K562 (cell line): ENCODE measurements around the gene EMC6. TPM values are rescaled to one million over a fixed set of nuclear protein-coding genes. Genes with fewer than 3 reads are reported as not detected.
A peak's percentile ranks its signal among the peaks of the same experiment; 100 is the strongest.

Source experiments
- ATAC-seq: fragments of 200-7000 bp; cut with Tn5 transposase; 3 replicates; pipeline ENCODE4 v1.9.1; 2020; ENCODE audit warnings: moderate library complexity
- BruUV-seq: library from RNA; stranded (reverse); fragments of 400-500 nt; replicated peaks from 2 replicates; lab custom pipeline; 2021; lab: Mats Ljungman, UMichigan
- CTCF ChIA-PET: fragments of 300-600 bp; formaldehyde crosslinking; extraction: SDS; loops from one replicate; lab custom pipeline; 2021; ENCODE audit warnings: low intra/inter-chr PET ratio; lab: Yijun Ruan, JAX
- POLR2A ChIA-PET: fragments of 300-600, 350-650 bp; sonication (Branson Sonifier 250); formaldehyde crosslinking; extraction: SDS; loops from one replicate; lab custom pipeline; 2021; ENCODE audit warnings: antibody characterized with exemption, inconsistent platforms; lab: Yijun Ruan, JAX
- DNase-seq, 4 experiments: peaks; one replicate each; pipeline versions ENCODE4 v3.0.0 to v3.0.0-alpha.2; 2011 to 2018; ENCODE audit warnings: low spot score in 3 of 4, mixed read lengths in 3 of 4; ENCODE audit errors: extremely low read depth in 1 of 4
- FAIRE-seq: peaks from 2 replicates; lab custom pipeline; 2011; peaks lifted over from hg19 to GRCh38; lab: Jason Lieb, UNC
- H2AFZ ChIP-seq: 2 replicates; pipeline ENCODE4 v1.6.0; 2011; ENCODE audit warnings: low read depth, low read length, control low read depth, inconsistent platforms
- H3K27ac ChIP-seq: fragments of 200-600 bp; 3 replicates; pipeline ENCODE4 v1.8.0; 2011; ENCODE audit warnings: low read depth, mild to moderate bottlenecking, control low read depth, inconsistent platforms, low read length, moderate library complexity, mixed read lengths; ENCODE audit errors: extremely low read depth
- H3K27me3 ChIP-seq, 2 experiments: fragments of 300-600 bp in 1 of 2; 2 replicates in 1 of 2; 3 replicates in 1 of 2; pipeline versions ENCODE4 v1.6.0 to v1.8.0; 2011; ENCODE audit warnings: inconsistent platforms in 2 of 2, low read length in 2 of 2, mild to moderate bottlenecking in 1 of 2, mixed read lengths in 1 of 2, moderate library complexity in 1 of 2; ENCODE audit not compliant: control insufficient read depth in 2 of 2, insufficient read depth in 2 of 2
- H3K36me3 ChIP-seq: fragments of 300-600 bp; 3 replicates; pipeline ENCODE4 v1.8.0; 2011; ENCODE audit warnings: mild to moderate bottlenecking, low read length, inconsistent platforms; ENCODE audit not compliant: control insufficient read depth, insufficient read depth
- H3K4me1 ChIP-seq, 2 experiments: fragments of 200-600 bp in 1 of 2; replicated peaks in 1 of 2; 2 replicates in 1 of 2; 3 replicates in 1 of 2; pipeline versions ENCODE4 v1.5.1 to v1.8.0; 2011; ENCODE audit warnings: inconsistent platforms in 2 of 2, low read length in 2 of 2, mild to moderate bottlenecking in 1 of 2, mixed read lengths in 1 of 2, moderate library complexity in 1 of 2; ENCODE audit not compliant: control insufficient read depth in 2 of 2, insufficient read depth in 2 of 2
- H3K4me2 ChIP-seq: 2 replicates; pipeline ENCODE4 v1.6.1; 2011; ENCODE audit warnings: low read length, control low read depth, inconsistent platforms, mixed read lengths; ENCODE audit not compliant: insufficient read depth
- H3K4me3 ChIP-seq: fragments of 200-600 bp; sonication (generic), shearing (Covaris generic); 2 replicates; pipeline ENCODE4 v1.5.1; 2016; ENCODE audit warnings: control low read depth, inconsistent platforms
- H3K79me2 ChIP-seq: fragments of 200-600 bp; 3 replicates; pipeline ENCODE4 v1.8.0; 2011; ENCODE audit warnings: low read length, inconsistent platforms; ENCODE audit not compliant: control insufficient read depth, insufficient read depth
- H3K9ac ChIP-seq, 2 experiments: 2 replicates each; pipeline versions ENCODE4 v1.6.0 to v1.6.1; 2011; ENCODE audit warnings: low read depth in 2 of 2, low read length in 2 of 2, control low read depth in 1 of 2, inconsistent platforms in 1 of 2, mild to moderate bottlenecking in 1 of 2, mixed read lengths in 1 of 2; ENCODE audit not compliant: insufficient read depth in 1 of 2
- H3K9me1 ChIP-seq: one replicate; pipeline ENCODE4 v1.6.0; 2011; ENCODE audit warnings: inconsistent platforms, mild to moderate bottlenecking, low read length, moderate library complexity; ENCODE audit not compliant: control insufficient read depth, insufficient read depth
- H3K9me3 ChIP-seq: replicated peaks from 2 replicates; pipeline ENCODE4 v1.5.1; 2011; ENCODE audit warnings: low read depth, low read length, inconsistent platforms; ENCODE audit not compliant: control insufficient read depth, insufficient read depth
- H4K20me1 ChIP-seq: replicated peaks from 2 replicates; pipeline ENCODE4 v1.6.1; 2011; ENCODE audit warnings: low read length, inconsistent platforms, mixed read lengths; ENCODE audit not compliant: control insufficient read depth, insufficient read depth
- L3MBTL2 ChIP-seq: fragments of 450-650 bp; IDR thresholded peaks from 2 replicates; pipeline ENCODE4 v1.6.1; 2016; ENCODE audit warnings: mild to moderate bottlenecking, moderate library complexity
- MIER1 ChIP-seq: fragments of 450-650 bp; IDR thresholded peaks from 2 replicates; pipeline ENCODE4 v1.6.1; 2016; ENCODE audit warnings: antibody characterized with exemption, mild to moderate bottlenecking, low read depth
- POLR2AphosphoS5 ChIP-seq: IDR thresholded peaks from 2 replicates; pipeline ENCODE4 v1.6.1; 2011; ENCODE audit warnings: mild to moderate bottlenecking, low read depth, low read length, moderate library complexity; ENCODE audit not compliant: control insufficient read depth, insufficient read depth
- RBFOX2 ChIP-seq: fragments of 200-400 bp; formaldehyde crosslinking; IDR thresholded peaks from 2 replicates; pipeline ENCODE4 v1.6.1; 2017; ENCODE audit warnings: low read depth, mild to moderate bottlenecking, low read length, moderate library complexity
- ZBTB1 ChIP-seq: sonication (generic); formaldehyde crosslinking; IDR thresholded peaks from 2 replicates; pipeline ENCODE4 v1.8.1; 2023; ENCODE audit warnings: missing genetic modification reagents, low read depth, mild to moderate bottlenecking, borderline replicate concordance
- ZC3H4 ChIP-seq: sonication (generic); formaldehyde crosslinking; IDR thresholded peaks from 2 replicates; pipeline ENCODE4 v1.9.0; 2021; ENCODE audit warnings: missing genetic modification reagents, borderline replicate concordance
- WGBS: fragments of 100-300 bp; shearing (Covaris generic); methylation state at CpG from one replicate; pipeline ENCODE4 v1.1.6; 2016; ENCODE audit warnings: low coverage, mixed read lengths; ENCODE audit not compliant: insufficient coverage; ENCODE audit errors: missing lambda C conversion rate; 5-methylcytosine and 5-hydroxymethylcytosine counted together
- in situ Hi-C: fragments of 300-500 bp; cut with MboI; formaldehyde crosslinking; loops from 4 replicates; pipeline ENCODE4 v1.15.0; 2018; ENCODE audit warnings: inconsistent platforms, mixed read lengths
- intact Hi-C: fragments of 100-400 bp; cut with micrococcal nuclease; formaldehyde crosslinking; loops from 2 replicates; pipeline ENCODE4 v1.14.2; 2022
- polyA plus RNA-seq, 8 experiments: library from polyadenylated mRNA; depleted of rRNA in 4 of 8; stranded (reverse) in 5 of 8; unstranded in 3 of 8; fragments of >200 nt; fragmentation: Nextera tagmentation in 2 of 8; fragmentation: Illumina TruSeq in 1 of 8; extraction: Ambion mirVana in 2 of 8; extraction: Trizol in 1 of 8; gene quantifications; 2 replicates each; pipeline versions ENCODE4 v1.2.1 to v1.2.3, GENCODE V29; 2011 to 2014; ENCODE audit warnings: inconsistent platforms in 1 of 8, missing spikeins in 1 of 8
- total RNA-seq, 7 experiments: library from RNA; depleted of rRNA in 6 of 7; stranded (reverse); fragments of >200 nt in 6 of 7; fragmentation: Illumina TruSeq in 2 of 7; extraction: Trizol in 2 of 7; gene quantifications; 2 replicates each; pipeline versions ENCODE4 v1.2.1 to v1.2.3, GENCODE V29; 2011 to 2021; ENCODE audit warnings: low replicate concordance in 1 of 7
- TF ChIP-seq, protein P1 (sequence below): sonication (generic); formaldehyde crosslinking; IDR thresholded peaks from 2 replicates; pipeline ENCODE4 v1.8.1; 2023; ENCODE audit warnings: mild to moderate bottlenecking, missing genetic modification reagents
- TF ChIP-seq, protein P2 (sequence below), 2 experiments: fragments of 450-650 bp; IDR thresholded peaks; 2 replicates each; pipeline ENCODE4 v1.6.1; 2018; ENCODE audit warnings: mild to moderate bottlenecking in 2 of 2, low read depth in 1 of 2; ENCODE audit not compliant: partially characterized antibody in 2 of 2
- TF ChIP-seq, protein P3 (sequence below): sonication (generic); formaldehyde crosslinking; IDR thresholded peaks from 2 replicates; pipeline ENCODE4 v1.8.0; 2022; ENCODE audit warnings: missing genetic modification reagents, mild to moderate bottlenecking, moderate library complexity, borderline replicate concordance
- TF ChIP-seq, protein P4 (sequence below), 2 experiments: fragments of 450-650 bp; conservative IDR thresholded peaks; 2 replicates each; pipeline ENCODE4 v1.6.1; 2017; ENCODE audit warnings: mild to moderate bottlenecking in 2 of 2, moderate library complexity in 2 of 2

Gene EMC6
- total and polyA plus RNA-seq, 9 of the 15 experiments (the other 6 are each of a cell fraction or from before 2014, with no cell fraction given): 2.9 to 136 (median 24.9) TPM

DNA sequence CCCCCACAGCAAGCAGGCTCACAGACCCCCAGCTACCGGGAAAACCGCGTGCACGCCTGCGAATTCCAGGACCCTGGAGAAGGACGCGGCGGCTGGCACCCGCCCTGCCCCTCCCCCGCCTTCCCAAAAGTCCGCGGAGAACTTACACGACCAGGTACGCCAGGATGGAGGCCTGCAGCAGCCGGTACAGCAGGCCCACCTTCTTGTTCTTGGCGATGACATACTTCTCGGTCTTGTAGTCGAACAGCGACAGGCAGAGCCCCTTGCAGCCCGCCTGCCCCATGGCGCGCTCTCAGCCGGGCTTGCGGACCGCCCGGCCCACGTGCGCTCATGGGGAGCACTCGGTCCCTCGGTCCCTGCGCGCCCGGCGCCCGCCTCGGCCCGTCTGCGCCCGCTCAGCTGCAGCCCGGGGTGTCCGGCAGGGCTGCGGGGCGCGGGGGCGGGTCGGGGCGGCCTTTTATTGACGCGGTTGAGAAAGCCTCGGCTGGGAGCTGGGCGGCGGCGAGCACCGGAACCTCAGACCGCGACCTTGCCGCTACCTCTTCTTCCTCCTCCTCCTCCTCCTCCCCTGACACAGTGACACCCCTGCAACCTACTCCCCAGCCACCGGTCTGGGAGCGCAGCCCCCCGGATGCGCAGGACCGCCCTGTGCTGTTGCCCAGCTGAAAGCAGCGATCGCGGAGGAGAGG lies 27.3 kb downstream of the EMC6 start, which contains the start of gene P2RX5:
P2RX5 (minus strand) TSS at position 433 of the 689 bp plus-strand sequence; CDS start at position 283, 150 bp downstream.
- H2AFZ ChIP-seq: peak within 1 kb of the TSS; percentile 72
- TF ChIP-seq ZBTB1 (CRISPR knock-in tag) (no peak), L3MBTL2 (peak; percentile 43; the same call in 1 of the 2 replicates), POLR2AphosphoS5 (no peak), RBFOX2 (0 out of 2 replicates have a peak, but pooled peaks have one; percentile 21), ZC3H4 (CRISPR knock-in tag) (no peak), MIER1 (0 out of 2 replicates have a peak, but pooled peaks have one; percentile 29)
- TF ChIP-seq, protein P1, sequence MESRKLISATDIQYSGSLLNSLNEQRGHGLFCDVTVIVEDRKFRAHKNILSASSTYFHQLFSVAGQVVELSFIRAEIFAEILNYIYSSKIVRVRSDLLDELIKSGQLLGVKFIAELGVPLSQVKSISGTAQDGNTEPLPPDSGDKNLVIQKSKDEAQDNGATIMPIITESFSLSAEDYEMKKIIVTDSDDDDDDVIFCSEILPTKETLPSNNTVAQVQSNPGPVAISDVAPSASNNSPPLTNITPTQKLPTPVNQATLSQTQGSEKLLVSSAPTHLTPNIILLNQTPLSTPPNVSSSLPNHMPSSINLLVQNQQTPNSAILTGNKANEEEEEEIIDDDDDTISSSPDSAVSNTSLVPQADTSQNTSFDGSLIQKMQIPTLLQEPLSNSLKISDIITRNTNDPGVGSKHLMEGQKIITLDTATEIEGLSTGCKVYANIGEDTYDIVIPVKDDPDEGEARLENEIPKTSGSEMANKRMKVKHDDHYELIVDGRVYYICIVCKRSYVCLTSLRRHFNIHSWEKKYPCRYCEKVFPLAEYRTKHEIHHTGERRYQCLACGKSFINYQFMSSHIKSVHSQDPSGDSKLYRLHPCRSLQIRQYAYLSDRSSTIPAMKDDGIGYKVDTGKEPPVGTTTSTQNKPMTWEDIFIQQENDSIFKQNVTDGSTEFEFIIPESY: peak; percentile 42; the same call in 1 of the 2 replicates
- TF ChIP-seq, protein P2, sequence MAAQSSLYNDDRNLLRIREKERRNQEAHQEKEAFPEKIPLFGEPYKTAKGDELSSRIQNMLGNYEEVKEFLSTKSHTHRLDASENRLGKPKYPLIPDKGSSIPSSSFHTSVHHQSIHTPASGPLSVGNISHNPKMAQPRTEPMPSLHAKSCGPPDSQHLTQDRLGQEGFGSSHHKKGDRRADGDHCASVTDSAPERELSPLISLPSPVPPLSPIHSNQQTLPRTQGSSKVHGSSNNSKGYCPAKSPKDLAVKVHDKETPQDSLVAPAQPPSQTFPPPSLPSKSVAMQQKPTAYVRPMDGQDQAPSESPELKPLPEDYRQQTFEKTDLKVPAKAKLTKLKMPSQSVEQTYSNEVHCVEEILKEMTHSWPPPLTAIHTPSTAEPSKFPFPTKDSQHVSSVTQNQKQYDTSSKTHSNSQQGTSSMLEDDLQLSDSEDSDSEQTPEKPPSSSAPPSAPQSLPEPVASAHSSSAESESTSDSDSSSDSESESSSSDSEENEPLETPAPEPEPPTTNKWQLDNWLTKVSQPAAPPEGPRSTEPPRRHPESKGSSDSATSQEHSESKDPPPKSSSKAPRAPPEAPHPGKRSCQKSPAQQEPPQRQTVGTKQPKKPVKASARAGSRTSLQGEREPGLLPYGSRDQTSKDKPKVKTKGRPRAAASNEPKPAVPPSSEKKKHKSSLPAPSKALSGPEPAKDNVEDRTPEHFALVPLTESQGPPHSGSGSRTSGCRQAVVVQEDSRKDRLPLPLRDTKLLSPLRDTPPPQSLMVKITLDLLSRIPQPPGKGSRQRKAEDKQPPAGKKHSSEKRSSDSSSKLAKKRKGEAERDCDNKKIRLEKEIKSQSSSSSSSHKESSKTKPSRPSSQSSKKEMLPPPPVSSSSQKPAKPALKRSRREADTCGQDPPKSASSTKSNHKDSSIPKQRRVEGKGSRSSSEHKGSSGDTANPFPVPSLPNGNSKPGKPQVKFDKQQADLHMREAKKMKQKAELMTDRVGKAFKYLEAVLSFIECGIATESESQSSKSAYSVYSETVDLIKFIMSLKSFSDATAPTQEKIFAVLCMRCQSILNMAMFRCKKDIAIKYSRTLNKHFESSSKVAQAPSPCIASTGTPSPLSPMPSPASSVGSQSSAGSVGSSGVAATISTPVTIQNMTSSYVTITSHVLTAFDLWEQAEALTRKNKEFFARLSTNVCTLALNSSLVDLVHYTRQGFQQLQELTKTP (IDR thresholded peaks at IDR 0.05; ENCODE audit: low read depth in 1 of 2, partially characterized antibody in 2 of 2): peak in 1 of 2 experiments; percentile 46
- TF ChIP-seq, protein P3, sequence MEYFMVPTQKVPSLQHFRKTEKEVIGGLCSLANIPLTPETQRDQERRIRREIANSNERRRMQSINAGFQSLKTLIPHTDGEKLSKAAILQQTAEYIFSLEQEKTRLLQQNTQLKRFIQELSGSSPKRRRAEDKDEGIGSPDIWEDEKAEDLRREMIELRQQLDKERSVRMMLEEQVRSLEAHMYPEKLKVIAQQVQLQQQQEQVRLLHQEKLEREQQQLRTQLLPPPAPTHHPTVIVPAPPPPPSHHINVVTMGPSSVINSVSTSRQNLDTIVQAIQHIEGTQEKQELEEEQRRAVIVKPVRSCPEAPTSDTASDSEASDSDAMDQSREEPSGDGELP (CRISPR knock-in tag): peak; percentile 11; the same call in 1 of the 2 replicates
- TF ChIP-seq, protein P4, sequence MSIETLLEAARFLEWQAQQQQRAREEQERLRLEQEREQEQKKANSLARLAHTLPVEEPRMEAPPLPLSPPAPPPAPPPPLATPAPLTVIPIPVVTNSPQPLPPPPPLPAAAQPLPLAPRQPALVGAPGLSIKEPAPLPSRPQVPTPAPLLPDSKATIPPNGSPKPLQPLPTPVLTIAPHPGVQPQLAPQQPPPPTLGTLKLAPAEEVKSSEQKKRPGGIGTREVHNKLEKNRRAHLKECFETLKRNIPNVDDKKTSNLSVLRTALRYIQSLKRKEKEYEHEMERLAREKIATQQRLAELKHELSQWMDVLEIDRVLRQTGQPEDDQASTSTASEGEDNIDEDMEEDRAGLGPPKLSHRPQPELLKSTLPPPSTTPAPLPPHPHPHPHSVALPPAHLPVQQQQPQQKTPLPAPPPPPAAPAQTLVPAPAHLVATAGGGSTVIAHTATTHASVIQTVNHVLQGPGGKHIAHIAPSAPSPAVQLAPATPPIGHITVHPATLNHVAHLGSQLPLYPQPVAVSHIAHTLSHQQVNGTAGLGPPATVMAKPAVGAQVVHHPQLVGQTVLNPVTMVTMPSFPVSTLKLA (conservative IDR thresholded peaks at IDR 0.05): peak; percentile 35 to 63; a peak in 3 of 4 replicates

More for the DNA sequence above, 27.3 kb downstream of the EMC6 start, which contains the start of gene P2RX5:
- Histone ChIP-seq H3K27ac (no peak within 1 kb of the TSS), H3K9me1 (no peaks in the 10 kb centered on the region), H3K79me2 (no peaks in the 10 kb centered on the region), H3K4me2 (peak within 1 kb of the TSS; percentile 55), H3K4me1 (peaks cover 0 to 24% of the 10 kb centered on the region in 2 experiments; a peak in 2 of 5 replicates), H3K9me3 (no peaks in the 10 kb centered on the region; the same call in 1 of the 2 replicates), H3K4me3 (peak within 1 kb of the TSS; percentile 19; the same call in 1 of the 2 replicates), H3K36me3 (no peaks in the 10 kb centered on the region), H3K27me3 (no peaks in the 10 kb centered on the region), H3K9ac (peak within 1 kb of the TSS in 1 of 2 experiments; percentile 86; a peak in 2 of 4 replicates), H4K20me1 (no peaks in the 10 kb centered on the region)
- ChIA-PET POLR2A (interaction anchor here (0.6 kb wide), 1 partner anchor 321 kb away, joined by 3 read pairs; no protein-coding TSS in a partner anchor), CTCF (no interaction called here)
- ATAC-seq: peak; percentile 62
- intact Hi-C loops: loop anchor here (10.0 kb wide), 1 partner anchor 91 kb away; the partner anchor contains the start of gene TRPV1
- 14% methylated on average over 27 of the region's 65 CpGs for WGBS
- DNase-seq: peak; percentile 20 to 57 (median 46)
- FAIRE-seq: no peak
- no TSS peak for BruUV-seq
- in situ Hi-C loops: no loop called here
